Mucosa of rectum (tissue), 2 donors: Measurements from ENCODE around the gene CNTROB.

Experiments
- H3K27ac ChIP-seq, 2 donors: one replicate each; pipeline ENCODE4 v1.7.0; 2013; ENCODE audit warnings: inconsistent platforms in 2 of 2, low read depth in 2 of 2, low read length in 2 of 2
- H3K27me3 ChIP-seq, 2 donors: one replicate each; pipeline ENCODE4 v1.7.0; 2013; ENCODE audit warnings: low read length in 2 of 2; ENCODE audit not compliant: control insufficient read depth in 2 of 2, insufficient read depth in 2 of 2
- H3K36me3 ChIP-seq, 2 donors: one replicate each; pipeline ENCODE4 v1.7.0; 2013; ENCODE audit warnings: low read length in 2 of 2; ENCODE audit not compliant: control insufficient read depth in 2 of 2, insufficient read depth in 2 of 2
- H3K4me1 ChIP-seq, 2 donors: one replicate each; pipeline ENCODE4 v1.7.0; 2013; ENCODE audit warnings: low read length in 2 of 2, mild to moderate bottlenecking in 1 of 2; ENCODE audit not compliant: control insufficient read depth in 2 of 2, insufficient read depth in 2 of 2
- H3K4me3 ChIP-seq, 2 donors: one replicate each; pipeline ENCODE4 v1.7.0; 2013; ENCODE audit warnings: low read length in 2 of 2
- H3K9ac ChIP-seq, 2 donors: one replicate each; pipeline ENCODE4 v1.7.0; 2013; ENCODE audit warnings: low read length in 2 of 2, low read depth in 1 of 2, mild to moderate bottlenecking in 1 of 2
- H3K9me3 ChIP-seq, 2 donors: one replicate each; pipeline ENCODE4 v1.7.0; 2013; ENCODE audit warnings: low read length in 2 of 2; ENCODE audit not compliant: control insufficient read depth in 2 of 2
- donor health status: healthy.
- donor health status: Normal muscosa, but diverticular disease.

Gene CNTROB

GRCh38 chr17:7922845-7923628 lies 9.0 kb upstream of the CNTROB start:
- Histone ChIP-seq H3K4me3 (peak overlapping the region; percentile 71 to 78), H3K36me3 (no peaks in the 10 kb centered on the region), H3K27me3 (no peaks in the 10 kb centered on the region), H3K9ac (peak overlapping the region; percentile 68 to 76), H3K4me1 (peaks cover 8 to 11% of the 10 kb centered on the region in 2 donors), H3K9me3 (no peaks in the 10 kb centered on the region), H3K27ac (peak overlapping the region; percentile 15 to 61)

DNA sequence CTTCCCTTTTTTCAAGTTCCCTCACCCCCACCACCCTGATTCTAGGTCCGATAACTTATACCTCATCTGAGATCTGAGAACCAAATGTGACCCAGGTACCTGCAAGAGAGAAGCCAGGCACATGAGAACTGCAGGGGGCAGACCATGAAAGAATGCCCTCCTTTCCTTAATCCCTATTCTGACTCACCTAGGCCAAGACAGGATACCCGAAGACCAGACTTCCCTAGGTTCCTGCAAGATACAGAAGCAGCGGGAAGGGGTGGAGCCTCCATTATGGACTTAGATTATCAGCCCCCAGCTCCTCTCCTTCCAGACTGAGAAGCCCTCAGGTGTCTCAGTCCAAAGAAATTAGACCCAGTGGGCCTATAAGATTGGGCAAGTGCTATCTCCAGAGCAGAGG lies 4.4 kb upstream of the CNTROB start:
- Histone ChIP-seq H3K36me3 (no peaks in the 10 kb centered on the region), H3K27ac (no peak overlapping the region), H3K27me3 (no peaks in the 10 kb centered on the region), H3K9me3 (no peaks in the 10 kb centered on the region), H3K4me1 (peaks cover 10 to 12% of the 10 kb centered on the region in 2 donors), H3K9ac (no peak overlapping the region), H3K4me3 (no peak overlapping the region)

- no peak within 1 kb of the TSS for H3K27ac ChIP-seq
- H3K4me1 ChIP-seq: peaks cover 13 to 16% of the 10 kb centered on the region in 2 donors
- no peaks in the 10 kb centered on the region for H3K9me3 ChIP-seq
- no peak within 1 kb of the TSS for H3K9ac ChIP-seq
- H3K4me3 ChIP-seq: no peak within 1 kb of the TSS
- H3K27me3 ChIP-seq: no peaks in the 10 kb centered on the region
- no peaks in the 10 kb centered on the region for H3K36me3 ChIP-seq
Observed at GRCh38 chr17:7929158-7930023, 2.6 kb upstream of the CNTROB start, which contains the start of gene KCNAB3. KCNAB3 (minus strand) TSS chr17:7929856; CDS start chr17:7929435, 421 bp downstream.

DNA sequence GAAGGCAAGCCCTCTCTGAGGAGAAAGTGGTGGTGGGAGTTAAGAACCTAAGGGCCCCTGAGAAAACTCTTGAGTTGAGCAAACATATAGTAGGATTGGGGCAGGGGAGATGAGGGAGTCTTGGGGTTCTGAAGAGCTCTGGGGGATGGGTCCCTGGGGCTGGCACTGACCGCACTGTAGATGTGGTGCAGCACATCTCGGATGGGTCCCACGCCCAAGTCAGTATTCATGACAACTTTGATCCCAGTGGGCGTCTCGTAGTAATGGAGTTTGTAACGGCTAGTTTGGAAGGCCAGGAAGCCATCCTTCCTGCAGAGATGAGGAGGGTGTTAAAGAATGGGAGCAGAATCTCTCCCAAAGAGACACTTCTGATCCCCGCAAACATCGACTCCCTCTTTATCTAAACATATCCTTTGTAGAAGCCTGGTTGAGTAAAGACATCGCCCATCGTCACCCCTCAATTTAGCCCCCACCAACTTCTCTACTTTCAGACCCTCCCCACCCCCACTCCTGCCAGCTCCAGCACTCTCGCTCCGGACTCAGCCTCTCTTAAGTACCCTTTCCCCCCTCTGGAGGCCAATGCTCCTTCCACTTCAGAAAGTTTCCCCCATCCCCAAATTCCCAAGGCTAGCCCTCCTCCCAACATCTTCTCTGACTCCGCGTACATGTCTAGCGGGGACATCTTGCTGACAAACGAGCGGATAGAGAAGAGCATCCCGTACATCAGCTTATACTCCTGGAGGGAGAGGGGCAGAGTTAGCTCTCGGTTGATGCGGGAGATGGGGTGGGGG lies 970 bp upstream of the CNTROB start:
- Histone ChIP-seq H3K4me1 (peaks cover 13 to 16% of the 10 kb centered on the region in 2 donors), H3K9ac (peak overlapping the region; percentile 73 to 95), H3K4me3 (peak overlapping the region; percentile 78 to 99), H3K36me3 (peaks cover 3 to 6% of the 10 kb centered on the region in 2 donors), H3K9me3 (no peaks in the 10 kb centered on the region), H3K27ac (peak overlapping the region; percentile 61 to 88), H3K27me3 (no peaks in the 10 kb centered on the region)

GRCh38 chr17:7932483-7932891 lies 481 bp downstream of the CNTROB start:
- Histone ChIP-seq H3K9ac (peak overlapping the region; percentile 92 to 95), H3K4me1 (peaks cover 13 to 16% of the 10 kb centered on the region in 2 donors), H3K27me3 (no peaks in the 10 kb centered on the region), H3K4me3 (peak overlapping the region; percentile 93 to 99), H3K36me3 (peaks cover 7 to 19% of the 10 kb centered on the region in 2 donors), H3K9me3 (no peaks in the 10 kb centered on the region), H3K27ac (peak overlapping the region; percentile 74 to 88)

DNA sequence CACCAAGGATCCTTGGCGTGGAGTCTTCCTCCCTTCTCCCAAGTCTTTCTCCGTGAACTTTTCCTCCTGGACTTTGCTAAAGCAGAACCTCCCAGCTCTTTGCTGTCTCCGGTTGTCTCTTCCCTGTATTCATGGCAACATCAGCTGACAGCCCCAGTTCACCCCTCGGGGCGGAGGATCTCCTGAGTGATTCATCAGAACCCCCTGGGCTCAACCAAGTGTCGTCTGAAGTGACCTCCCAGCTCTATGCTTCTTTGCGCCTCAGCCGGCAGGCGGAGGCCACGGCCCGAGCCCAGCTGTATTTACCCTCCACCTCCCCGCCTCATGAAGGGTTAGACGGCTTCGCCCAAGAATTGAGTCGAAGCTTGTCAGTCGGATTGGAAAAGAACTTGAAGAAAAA lies 943 bp downstream of the CNTROB start:
- peak overlapping the region; percentile 92 to 95 for H3K9ac ChIP-seq
- peaks cover 7 to 19% of the 10 kb centered on the region in 2 donors for H3K36me3 ChIP-seq
- peak overlapping the region; percentile 93 to 99 for H3K4me3 ChIP-seq
- H3K9me3 ChIP-seq: no peaks in the 10 kb centered on the region
- no peaks in the 10 kb centered on the region for H3K27me3 ChIP-seq
- H3K27ac ChIP-seq: peak overlapping the region; percentile 74 to 88
- H3K4me1 ChIP-seq: peaks cover 13 to 16% of the 10 kb centered on the region in 2 donors

DNA sequence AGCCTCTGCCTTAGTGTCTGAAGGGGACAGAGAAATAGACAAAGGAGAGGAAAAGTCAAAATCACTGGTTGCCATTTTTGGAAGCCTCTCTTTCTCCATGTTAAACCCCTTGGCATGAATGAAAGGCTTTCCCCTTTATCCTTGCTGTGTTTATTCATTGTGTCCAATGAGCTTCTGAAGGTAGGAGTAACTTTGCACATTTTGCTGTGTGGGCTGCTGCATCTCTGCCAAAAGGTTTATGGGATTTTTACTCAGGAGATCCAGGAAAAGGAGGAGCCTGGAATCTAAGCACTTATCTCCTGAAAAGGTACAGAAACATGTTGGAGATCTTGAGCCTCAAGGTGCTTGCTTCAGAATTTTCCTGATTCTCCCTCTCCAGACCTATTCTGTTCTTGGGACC lies 3.9 kb downstream of the CNTROB start:
- H3K9me3 ChIP-seq: no peaks in the 10 kb centered on the region
- H3K4me1 ChIP-seq: peaks cover 13 to 16% of the 10 kb centered on the region in 2 donors
- peaks cover 27 to 38% of the 10 kb centered on the region in 2 donors for H3K36me3 ChIP-seq
- H3K27ac ChIP-seq: no peak overlapping the region
- no peaks in the 10 kb centered on the region for H3K27me3 ChIP-seq
- H3K4me3 ChIP-seq: no peak overlapping the region
- H3K9ac ChIP-seq: no peak overlapping the region

- no peak overlapping the region for H3K4me3 ChIP-seq
- no peaks in the 10 kb centered on the region for H3K4me1 ChIP-seq
- H3K9ac ChIP-seq: no peak overlapping the region
- no peak overlapping the region for H3K27ac ChIP-seq
- no peaks in the 10 kb centered on the region for H3K9me3 ChIP-seq
- H3K27me3 ChIP-seq: no peaks in the 10 kb centered on the region
- peaks cover 47 to 64% of the 10 kb centered on the region in 2 donors for H3K36me3 ChIP-seq
Observed at GRCh38 chr17:7940034-7940433, 8.0 kb downstream of the CNTROB start.

- Histone ChIP-seq H3K4me1 (no peaks in the 10 kb centered on the region), H3K36me3 (peaks cover 49 to 65% of the 10 kb centered on the region in 2 donors), H3K9ac (no peak overlapping the region), H3K27me3 (no peaks in the 10 kb centered on the region), H3K27ac (no peak overlapping the region), H3K9me3 (no peaks in the 10 kb centered on the region), H3K4me3 (no peak overlapping the region)
Observed at GRCh38 chr17:7940743-7941142, 8.7 kb downstream of the CNTROB start.
